CD1c-positive myeloid dendritic cell (primary cell): Measurements from ENCODE around the gene WDR75.

Experiments
- DNase-seq: peaks from one replicate; pipeline ENCODE4 v3.0.0-alpha.2; 2016; ENCODE audit errors: extremely low spot score

WDR75 gene

DNA sequence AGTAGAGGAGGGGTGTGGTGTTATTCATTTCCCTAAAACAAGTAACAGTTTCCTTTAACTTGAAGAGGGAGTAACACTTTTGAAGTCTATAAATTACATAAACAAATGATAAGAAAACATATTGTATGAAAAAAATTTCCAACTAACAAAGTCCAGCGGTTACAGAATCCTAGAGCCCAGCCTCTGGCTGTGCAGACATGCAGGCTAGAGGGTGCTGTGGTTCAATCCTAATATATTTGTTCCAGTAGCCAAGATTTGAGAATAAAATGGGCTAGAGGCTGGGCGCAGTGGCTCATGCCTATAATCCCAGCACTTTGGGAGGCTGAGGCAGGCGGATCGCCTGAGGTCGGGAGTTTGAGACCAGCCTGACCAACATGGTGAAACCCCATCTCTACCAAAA, 56.9 kb downstream of the WDR75 start:
- no peak for DNase-seq

GRCh38 chr2:189499137-189499536, 57.9 kb downstream of the WDR75 start:
- no peak for DNase-seq

- DNase-seq: no peak
Observed at GRCh38 chr2:189500456-189501160, 59.3 kb downstream of the WDR75 start.

GRCh38 chr2:189501487-189501886, 60.2 kb downstream of the WDR75 start:
- DNase-seq: no peak

DNA sequence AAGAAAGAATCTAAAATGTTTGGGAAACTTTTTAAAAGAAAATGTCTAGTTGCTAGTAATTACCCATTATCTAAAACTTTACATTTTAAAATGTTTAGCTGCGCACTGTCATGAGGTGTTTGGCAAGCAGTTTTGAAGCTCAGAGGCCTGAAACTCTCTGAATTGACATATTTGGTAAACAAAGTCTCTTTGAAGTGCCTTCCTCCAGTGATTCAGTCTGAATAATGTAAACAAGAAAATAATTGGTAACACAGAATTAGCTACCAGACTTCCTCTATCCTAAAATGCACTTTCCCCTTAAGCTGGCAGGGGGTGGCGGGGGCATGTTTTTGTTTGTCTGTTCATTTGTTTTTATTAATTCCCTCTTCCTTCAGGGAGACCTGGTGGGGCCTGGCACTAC, 61.4 kb downstream of the WDR75 start:
- DNase-seq: no peak

- DNase-seq: no peak
Observed at GRCh38 chr2:189504238-189504637, 63.0 kb downstream of the WDR75 start.

- no peak for DNase-seq
Observed at GRCh38 chr2:189505492-189505891, 64.2 kb downstream of the WDR75 start.

GRCh38 chr2:189506514-189506976, 65.3 kb downstream of the WDR75 start:
- DNase-seq: no peak

GRCh38 chr2:189511210-189511959, 70.1 kb downstream of the WDR75 start:
- DNase-seq: no peak

DNA sequence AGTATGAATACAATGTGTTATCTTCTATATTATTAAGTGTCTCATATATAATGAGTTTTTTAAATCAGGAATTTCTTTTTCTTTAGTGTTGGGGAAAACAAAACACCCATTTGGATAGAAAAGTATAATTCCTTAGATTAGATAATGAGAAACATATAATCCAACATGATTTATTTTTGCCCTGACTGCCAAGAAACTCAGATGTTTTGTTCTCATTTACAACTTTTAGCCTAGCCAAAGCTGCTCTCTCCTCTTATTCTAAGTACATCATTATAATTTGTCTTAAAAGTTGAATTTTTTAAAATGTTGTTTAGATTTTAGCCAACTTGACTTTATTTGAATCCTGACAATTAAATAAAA, 70.7 kb downstream of the WDR75 start:
- no peak for DNase-seq

GRCh38 chr2:189512879-189513278, 71.6 kb downstream of the WDR75 start:
- no peak for DNase-seq

DNA sequence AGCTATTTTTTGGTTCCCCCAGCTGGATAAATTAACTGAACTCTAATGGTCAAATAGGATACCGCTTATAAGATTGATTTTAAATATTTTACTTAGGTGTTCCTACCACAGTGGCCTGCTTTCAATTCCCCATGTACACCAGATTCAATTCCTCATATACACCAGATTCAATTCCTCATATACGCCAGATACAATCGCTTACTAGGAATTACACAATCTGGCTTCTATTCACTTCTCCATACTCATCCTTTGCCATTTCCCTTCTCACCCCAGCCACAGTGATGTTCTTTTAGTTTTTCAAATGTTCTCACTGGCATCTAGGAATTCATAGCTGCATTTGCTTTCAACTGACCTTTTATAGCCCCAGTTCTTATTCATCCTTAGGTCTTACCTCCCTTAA, 72.8 kb downstream of the WDR75 start:
- peak; percentile 82 for DNase-seq

GRCh38 chr2:189515264-189515663, 74.0 kb downstream of the WDR75 start:
- peak; percentile 58 for DNase-seq

GRCh38 chr2:189516546-189516945, 75.3 kb downstream of the WDR75 start:
- peak; percentile 32 for DNase-seq

DNA sequence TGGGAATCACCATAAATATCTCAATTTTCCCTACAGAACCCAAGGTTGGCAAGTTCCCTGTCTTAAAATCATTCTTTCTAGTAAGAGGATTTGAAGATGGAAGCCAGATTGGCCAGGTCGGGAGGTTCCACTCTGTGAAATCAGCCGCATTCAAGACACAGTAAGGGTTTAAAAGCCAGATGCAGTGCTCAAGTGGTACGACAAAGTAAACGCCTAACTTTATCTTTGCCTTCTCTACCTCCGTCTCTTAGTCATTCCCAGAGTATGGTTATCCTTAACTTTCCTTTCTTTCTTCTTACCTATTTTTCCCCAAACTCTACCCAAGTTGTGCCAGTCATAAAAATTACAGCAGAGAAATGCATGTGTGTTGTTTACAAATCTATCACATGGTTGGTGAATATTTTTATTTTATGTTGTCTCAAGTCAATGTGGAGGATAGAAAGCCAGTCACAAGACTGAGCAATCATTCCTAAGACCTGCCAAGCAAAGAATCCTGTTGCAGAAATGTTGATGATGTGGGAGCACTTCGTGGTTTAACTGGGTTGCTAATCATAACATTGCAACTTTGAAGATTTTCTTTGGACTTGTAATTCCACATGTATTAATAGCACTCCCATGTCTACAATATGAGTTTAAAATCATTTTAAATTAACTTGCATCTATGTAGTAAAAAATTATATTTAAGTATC, 76.7 kb downstream of the WDR75 start:
- DNase-seq: no peak

GRCh38 chr2:189519631-189520387, 78.5 kb downstream of the WDR75 start:
- DNase-seq: no peak

GRCh38 chr2:189521699-189522434, 80.6 kb downstream of the WDR75 start:
- no peak for DNase-seq

GRCh38 chr2:189522435-189523151, 81.3 kb downstream of the WDR75 start:
- DNase-seq: peak; percentile 17

DNA sequence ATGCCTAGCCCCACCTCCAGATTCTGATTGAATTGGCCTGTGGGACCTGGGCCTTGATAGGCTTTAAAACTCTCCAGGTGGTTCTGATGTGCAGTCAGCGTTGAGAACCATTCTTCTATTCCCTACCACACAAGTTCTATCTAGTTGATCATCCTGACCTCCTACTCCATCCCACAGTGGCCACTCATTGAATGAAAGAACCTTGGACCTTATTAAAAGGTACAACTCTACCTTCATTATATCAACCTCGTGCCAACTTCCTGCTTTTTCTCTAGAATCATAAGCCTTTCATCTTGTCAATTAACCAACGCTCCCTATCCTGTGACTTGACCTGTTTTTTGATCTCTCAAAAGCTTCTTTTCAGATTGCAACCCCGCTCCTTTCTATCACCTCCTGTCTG, 83.5 kb downstream of the WDR75 start:
- no peak for DNase-seq
